GM18909 (cell line): ENCODE results near the gene MYL10.

Experiments
- ATAC-seq: cut with Tn5 transposase; IDR thresholded peaks from one replicate; pipeline ENCODE4 v1.9.1; 2021; ENCODE audit warnings: mild to moderate bottlenecking; ENCODE audit not compliant: unreplicated experiment, poor library complexity

MYL10 gene

GRCh38 chr7:101599787-101600186 is 29.3 kb downstream of the MYL10 start:
- no peak for ATAC-seq

- ATAC-seq = no peak
These were observed 29.9 kb downstream of the MYL10 start for GRCh38 chr7:101598986-101599771.

- ATAC-seq = no peak
These were observed 30.6 kb downstream of the MYL10 start for GRCh38 chr7:101598422-101598985.

GRCh38 chr7:101597941-101598340 is 31.2 kb downstream of the MYL10 start:
- no peak for ATAC-seq

GRCh38 chr7:101596898-101597297 is 32.2 kb downstream of the MYL10 start:
- ATAC-seq = no peak

GRCh38 chr7:101595766-101596537 is 33.1 kb downstream of the MYL10 start:
- ATAC-seq = no peak

- ATAC-seq = no peak
These were observed 33.9 kb downstream of the MYL10 start for GRCh38 chr7:101595246-101595645.

- no peak for ATAC-seq
These were observed 34.3 kb downstream of the MYL10 start for GRCh38 chr7:101594790-101595189.

- ATAC-seq = no peak
These were observed 35.5 kb downstream of the MYL10 start for GRCh38 chr7:101593556-101593955.

- no peak for ATAC-seq
These were observed 37.6 kb downstream of the MYL10 start for GRCh38 chr7:101591504-101591903.

- no peak for ATAC-seq
These were observed 38.2 kb downstream of the MYL10 start for GRCh38 chr7:101590663-101591435.

- ATAC-seq = no peak
These were observed 39.0 kb downstream of the MYL10 start for GRCh38 chr7:101589976-101590662.

- ATAC-seq = no peak
These were observed 40.0 kb downstream of the MYL10 start for GRCh38 chr7:101589052-101589451.

GRCh38 chr7:101588131-101588935 is 40.8 kb downstream of the MYL10 start:
- ATAC-seq = no peak

- no peak for ATAC-seq
These were observed 42.0 kb downstream of the MYL10 start for GRCh38 chr7:101586906-101587677.

GRCh38 chr7:101586078-101586905 is 42.8 kb downstream of the MYL10 start:
- no peak for ATAC-seq

- ATAC-seq = no peak
These were observed 46.1 kb downstream of the MYL10 start for GRCh38 chr7:101582971-101583370.

GRCh38 chr7:101581891-101582290 is 47.2 kb downstream of the MYL10 start:
- no peak for ATAC-seq
